Osteocyte (in vitro differentiated cells): ENCODE results near the gene NCKAP1. TPM values are rescaled to one million over a fixed set of nuclear protein-coding genes. Genes with fewer than 3 reads are reported as not detected.
A peak's percentile ranks its signal among the peaks of the same experiment; 100 is the strongest.
"Not testable (repeated sequence)": the region's sequence is repeated elsewhere in the genome, so short reads cannot be mapped to it uniquely, and the experiment has no call there.

Experiments used
- DNase-seq: peaks from one replicate; pipeline ENCODE4 v3.0.0; 2021; ENCODE audit warnings: mixed read lengths; ENCODE audit not compliant: unreplicated experiment; ENCODE audit errors: extremely low spot score
- H3K27ac Mint-ChIP-seq: one replicate; pipeline ENCODE4 v1.8.0; 2021; ENCODE audit warnings: mild to moderate bottlenecking, mixed read lengths; ENCODE audit not compliant: unreplicated experiment
- H3K27me3 Mint-ChIP-seq: one replicate; pipeline ENCODE4 v1.8.0; 2021; ENCODE audit warnings: mixed read lengths; ENCODE audit not compliant: unreplicated experiment
- H3K36me3 Mint-ChIP-seq: one replicate; pipeline ENCODE4 v1.8.0; 2021; ENCODE audit warnings: mixed read lengths; ENCODE audit not compliant: unreplicated experiment
- H3K4me1 Mint-ChIP-seq: one replicate; pipeline ENCODE4 v1.8.0; 2021; ENCODE audit warnings: mixed read lengths; ENCODE audit not compliant: unreplicated experiment
- H3K4me3 Mint-ChIP-seq: one replicate; pipeline ENCODE4 v1.8.0; 2021; ENCODE audit warnings: mild to moderate bottlenecking, moderate library complexity, mixed read lengths; ENCODE audit not compliant: unreplicated experiment
- H3K9me3 Mint-ChIP-seq: one replicate; pipeline ENCODE4 v1.8.0; 2021; ENCODE audit warnings: mixed read lengths; ENCODE audit not compliant: unreplicated experiment
- total RNA-seq: library from RNA; stranded (reverse); gene quantifications from 2 replicates; pipeline ENCODE4 v1.2.1, GENCODE V29; 2021
- TF ChIP-seq, protein P1 (sequence below): fragments of 200-600 bp; sonication (generic); IDR thresholded peaks from 2 replicates; pipeline ENCODE4 v1.5.0; 2021; ENCODE audit warnings: antibody characterized with exemption, mild to moderate bottlenecking, moderate library complexity

Gene NCKAP1
- total RNA-seq, 1 donor from 2014 or later, result 165 TPM

DNA sequence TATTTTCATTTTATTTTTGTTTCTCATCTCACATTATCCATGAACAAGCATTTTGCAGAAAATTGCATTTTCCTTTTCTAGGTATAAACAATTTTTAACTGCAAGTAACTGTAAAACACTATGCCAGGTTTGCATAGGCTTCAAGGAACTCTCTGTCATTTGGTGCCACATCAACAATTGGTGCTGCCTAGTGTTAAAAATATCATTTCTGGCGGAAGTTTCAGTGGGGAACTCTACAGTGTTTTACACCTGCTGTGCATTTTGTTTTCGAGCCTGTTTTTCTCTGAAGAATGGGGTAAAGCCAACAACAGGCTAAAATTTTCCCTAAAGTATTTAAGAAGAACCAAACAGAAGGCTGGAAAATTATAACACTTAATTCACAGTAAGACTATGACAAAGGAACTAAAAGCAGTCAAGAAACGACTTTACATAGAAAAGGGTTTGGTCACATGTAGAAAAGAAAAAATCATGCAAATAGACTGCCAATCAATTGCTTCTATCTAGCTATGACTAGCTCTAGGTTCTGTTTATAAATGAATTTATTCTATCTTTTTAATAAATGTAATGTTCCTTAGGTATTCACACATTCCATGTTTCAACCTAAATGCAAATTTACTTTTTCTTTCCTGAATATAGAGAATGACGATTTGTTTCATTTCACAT is 150.4 kb downstream of the NCKAP1 start:
- Mint-ChIP-seq H3K4me3 (no peak overlapping the region), H3K36me3 (no peaks in the 10 kb centered on the region), H3K4me1 (peaks cover 28% of the 10 kb centered on the region), H3K27ac (no peak overlapping the region), H3K27me3 (no peaks in the 10 kb centered on the region), H3K9me3 (peaks cover 5% of the 10 kb centered on the region)
- TF ChIP-seq, protein P1, sequence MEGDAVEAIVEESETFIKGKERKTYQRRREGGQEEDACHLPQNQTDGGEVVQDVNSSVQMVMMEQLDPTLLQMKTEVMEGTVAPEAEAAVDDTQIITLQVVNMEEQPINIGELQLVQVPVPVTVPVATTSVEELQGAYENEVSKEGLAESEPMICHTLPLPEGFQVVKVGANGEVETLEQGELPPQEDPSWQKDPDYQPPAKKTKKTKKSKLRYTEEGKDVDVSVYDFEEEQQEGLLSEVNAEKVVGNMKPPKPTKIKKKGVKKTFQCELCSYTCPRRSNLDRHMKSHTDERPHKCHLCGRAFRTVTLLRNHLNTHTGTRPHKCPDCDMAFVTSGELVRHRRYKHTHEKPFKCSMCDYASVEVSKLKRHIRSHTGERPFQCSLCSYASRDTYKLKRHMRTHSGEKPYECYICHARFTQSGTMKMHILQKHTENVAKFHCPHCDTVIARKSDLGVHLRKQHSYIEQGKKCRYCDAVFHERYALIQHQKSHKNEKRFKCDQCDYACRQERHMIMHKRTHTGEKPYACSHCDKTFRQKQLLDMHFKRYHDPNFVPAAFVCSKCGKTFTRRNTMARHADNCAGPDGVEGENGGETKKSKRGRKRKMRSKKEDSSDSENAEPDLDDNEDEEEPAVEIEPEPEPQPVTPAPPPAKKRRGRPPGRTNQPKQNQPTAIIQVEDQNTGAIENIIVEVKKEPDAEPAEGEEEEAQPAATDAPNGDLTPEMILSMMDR, result no peak
- no peak for DNase-seq

DNA sequence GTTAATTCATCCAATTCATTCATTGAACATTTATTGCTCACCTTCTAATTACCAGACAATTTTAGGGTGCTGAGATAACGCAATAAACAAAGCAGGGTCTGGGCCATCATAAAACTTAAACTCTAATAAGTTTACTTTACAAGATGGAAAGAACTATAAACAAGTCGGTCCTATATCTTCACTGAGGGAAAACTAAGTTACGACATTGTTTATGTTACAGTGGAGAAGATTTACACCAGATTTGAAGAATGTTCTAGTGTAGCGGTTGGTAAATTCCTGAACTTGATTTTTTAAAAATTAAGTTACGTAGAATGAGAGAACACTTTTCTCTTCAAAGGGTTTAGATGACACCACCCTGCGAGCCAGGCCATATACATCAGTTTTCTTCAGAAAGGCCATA is 151.2 kb downstream of the NCKAP1 start:
- TF ChIP-seq, protein P1, result no peak
- peak overlapping the region; percentile 44 for H3K27ac Mint-ChIP-seq

DNA sequence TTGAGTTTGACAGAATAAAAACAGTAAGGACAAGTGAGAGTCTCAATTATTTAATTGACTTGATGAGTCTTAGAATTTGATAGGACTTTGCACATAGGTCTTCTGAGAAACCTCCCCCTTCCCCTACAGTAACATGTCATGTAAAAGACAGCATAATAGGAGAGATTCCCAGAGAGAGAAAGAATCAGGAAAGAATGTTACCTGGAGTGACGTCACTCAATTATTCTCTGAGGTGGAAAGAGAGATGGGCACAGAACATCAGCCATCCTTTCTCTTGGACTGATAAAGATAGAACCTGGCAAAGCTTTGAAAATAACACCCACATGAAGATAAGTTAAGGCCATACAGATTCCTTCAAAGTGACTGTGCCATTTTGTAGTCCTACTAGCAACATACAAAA is 152.5 kb downstream of the NCKAP1 start:
- Mint-ChIP-seq H3K36me3 (no peaks in the 10 kb centered on the region), H3K4me3 (no peak overlapping the region), H3K27me3 (no peaks in the 10 kb centered on the region), H3K27ac (no peak overlapping the region), H3K4me1 (peaks cover 19% of the 10 kb centered on the region), H3K9me3 (peaks cover 5% of the 10 kb centered on the region)
- DNase-seq, result no peak
- TF ChIP-seq, protein P1, result no peak

More for the DNA sequence above, 151.2 kb downstream of the NCKAP1 start:
- H3K36me3 Mint-ChIP-seq, result no peaks in the 10 kb centered on the region
- H3K9me3 Mint-ChIP-seq, result peaks cover 5% of the 10 kb centered on the region
- H3K27me3 Mint-ChIP-seq, result no peaks in the 10 kb centered on the region
- no peak for DNase-seq
- H3K4me3 Mint-ChIP-seq, result no peak overlapping the region
- peaks cover 28% of the 10 kb centered on the region for H3K4me1 Mint-ChIP-seq

DNA sequence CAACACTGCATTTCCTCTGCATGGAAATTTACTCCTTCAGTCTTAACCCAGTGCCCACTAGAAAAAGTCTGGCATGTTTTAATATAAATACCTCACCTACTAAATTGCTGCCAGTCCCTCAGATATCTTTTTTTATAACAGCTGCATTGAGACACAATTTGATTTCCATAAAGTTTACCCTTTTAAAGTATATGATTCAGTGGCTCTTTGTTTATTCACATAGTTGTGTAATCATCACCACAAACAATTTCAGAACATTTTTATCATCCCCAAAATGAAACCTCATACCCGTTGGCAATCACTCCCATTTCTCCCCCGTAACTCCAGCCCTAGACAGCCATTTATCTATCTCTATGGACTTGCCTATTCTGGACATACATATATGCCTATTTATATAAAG is 154.8 kb downstream of the NCKAP1 start:
- H3K27me3 Mint-ChIP-seq, result peaks cover 2% of the 10 kb centered on the region
- no peak overlapping the region for H3K27ac Mint-ChIP-seq
- H3K4me1 Mint-ChIP-seq, result peaks cover 16% of the 10 kb centered on the region
- TF ChIP-seq, protein P1, result no peak
- H3K36me3 Mint-ChIP-seq, result peaks cover 4% of the 10 kb centered on the region
- H3K9me3 Mint-ChIP-seq, result peaks cover 20% of the 10 kb centered on the region
- no peak overlapping the region for H3K4me3 Mint-ChIP-seq
- no peak for DNase-seq

DNA sequence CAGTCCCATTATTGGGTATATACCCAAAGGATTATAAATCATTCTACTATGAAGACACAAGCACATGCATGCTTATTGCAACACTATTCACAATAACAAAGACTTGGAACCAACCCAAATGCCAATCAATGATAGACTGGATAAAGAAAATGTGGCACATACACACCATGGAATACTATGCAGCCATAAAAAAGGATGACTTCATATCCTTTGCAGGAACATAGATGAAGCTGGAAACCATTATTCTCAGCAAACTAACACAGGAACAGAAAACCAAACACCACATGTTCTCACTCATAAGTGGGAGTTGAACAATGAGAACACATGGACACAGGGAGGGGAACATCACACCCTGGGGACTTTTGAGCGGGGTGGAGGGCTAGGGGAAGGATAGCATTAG is 158.2 kb downstream of the NCKAP1 start:
- not testable (repeated sequence) for DNase-seq, H3K4me1 Mint-ChIP-seq, H3K27me3 Mint-ChIP-seq, H3K27ac Mint-ChIP-seq, H3K4me3 Mint-ChIP-seq
- peaks cover 13% of the 10 kb centered on the region for H3K36me3 Mint-ChIP-seq
- peaks cover 38% of the 10 kb centered on the region for H3K9me3 Mint-ChIP-seq

DNA sequence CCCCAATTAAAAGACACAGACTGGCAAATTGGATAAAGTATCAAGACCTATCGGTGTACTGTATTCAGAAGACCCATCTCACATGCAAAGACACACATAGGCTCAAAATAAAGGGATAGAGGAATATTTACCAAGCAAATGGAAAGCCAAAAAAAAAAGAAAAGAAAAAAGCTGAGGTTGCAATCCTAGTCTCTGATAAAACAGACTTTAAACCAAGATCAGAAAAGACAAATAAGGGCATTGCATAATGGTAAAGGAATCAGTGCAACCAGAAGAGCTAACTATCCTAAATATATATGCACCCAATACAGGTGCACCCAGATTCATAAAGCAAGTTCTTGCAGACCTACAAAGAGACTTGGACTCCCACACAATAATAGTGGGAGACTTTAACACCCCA is 161.6 kb downstream of the NCKAP1 start:
- not testable (repeated sequence) for H3K4me3 Mint-ChIP-seq, H3K4me1 Mint-ChIP-seq, H3K27ac Mint-ChIP-seq, H3K27me3 Mint-ChIP-seq, DNase-seq
- Mint-ChIP-seq H3K9me3 (peaks cover 43% of the 10 kb centered on the region), H3K36me3 (peaks cover 15% of the 10 kb centered on the region)
